H1 (cell line): ENCODE results near the gene COPS6. TPM values are rescaled to one million over a fixed set of nuclear protein-coding genes. Genes with fewer than 3 reads are reported as not detected.

ENCODE experiments used
- CTCF ChIA-PET: fragments of 300-600 bp; sonication (Branson Sonifier 250); formaldehyde crosslinking; loops from one replicate; lab custom pipeline; 2021; ENCODE audit not compliant: partially characterized antibody; lab: Charles Lee
- POLR2A ChIA-PET: fragments of 300-600 bp; sonication (Branson Sonifier 250); formaldehyde crosslinking; loops from one replicate; lab custom pipeline; 2021; ENCODE audit warnings: inconsistent platforms; ENCODE audit not compliant: partially characterized antibody; lab: Charles Lee
- DNase-seq, 2 experiments: peaks; one replicate each; pipeline versions ENCODE4 v3.0.0 to v3.0.0-alpha.2; 2010 to 2022; ENCODE audit warnings: low spot score in 2 of 2, low read depth in 1 of 2, mixed read lengths in 1 of 2
- FAIRE-seq: peaks from 2 replicates; lab custom pipeline; 2011; peaks lifted over from hg19 to GRCh38; lab: Jason Lieb, UNC
- H2AFZ ChIP-seq: 2 replicates; pipeline ENCODE4 v1.8.1; 2012; ENCODE audit warnings: low read length, inconsistent platforms
- H2AK5ac ChIP-seq: 2 replicates; pipeline ENCODE4 v1.6.1; 2013; ENCODE audit warnings: low read depth, low read length
- H2BK120ac ChIP-seq: replicated peaks from 2 replicates; pipeline ENCODE3; 2013; ENCODE audit warnings: low read depth, low read length, inconsistent platforms
- H2BK12ac ChIP-seq: 2 replicates; pipeline ENCODE4 v1.6.1; 2013; ENCODE audit warnings: low read depth, low read length
- H2BK15ac ChIP-seq: 2 replicates; pipeline ENCODE4 v1.6.1; 2013; ENCODE audit warnings: low read length
- H2BK20ac ChIP-seq: 2 replicates; pipeline ENCODE4 v1.6.1; 2013; ENCODE audit warnings: low read length
- H2BK5ac ChIP-seq: 2 replicates; pipeline ENCODE4 v1.6.1; 2013; ENCODE audit warnings: low read depth, low read length
- H3K14ac ChIP-seq: 2 replicates; pipeline ENCODE4 v1.6.1; 2013; ENCODE audit warnings: inconsistent platforms; ENCODE audit not compliant: insufficient read length
- H3K18ac ChIP-seq: 2 replicates; pipeline ENCODE4 v1.6.1; 2013; ENCODE audit warnings: low read length; ENCODE audit errors: extremely low read depth
- H3K23ac ChIP-seq: 2 replicates; pipeline ENCODE4 v1.6.1; 2013; ENCODE audit warnings: inconsistent platforms; ENCODE audit not compliant: insufficient read length
- H3K23me2 ChIP-seq: 2 replicates; pipeline ENCODE4 v1.6.1; 2013; ENCODE audit warnings: low read depth, low read length
- H3K27ac ChIP-seq: 2 replicates; pipeline ENCODE4 v1.6.1; 2011; ENCODE audit warnings: low read depth, low read length, inconsistent platforms
- H3K27me3 ChIP-seq, 4 experiments: replicated peaks in 1 of 4; 1 replicate in 1 of 4; 2 replicates in 3 of 4; pipeline versions ENCODE4 v1.6.1 to v1.8.1; 2011 to 2013; ENCODE audit warnings: low read length in 3 of 4, mild to moderate bottlenecking in 3 of 4, inconsistent platforms in 2 of 4, mixed read lengths in 2 of 4, moderate library complexity in 1 of 4; ENCODE audit not compliant: control insufficient read depth in 3 of 4, insufficient read depth in 3 of 4; ENCODE audit errors: extremely low read depth in 1 of 4
- H3K36me3 ChIP-seq, 4 experiments: 2 replicates each; pipeline versions ENCODE4 v1.6.1 to v1.8.1; 2011 to 2013; ENCODE audit warnings: mild to moderate bottlenecking in 4 of 4, low read length in 3 of 4, moderate library complexity in 2 of 4, control low read depth in 1 of 4, inconsistent platforms in 1 of 4; ENCODE audit not compliant: insufficient read depth in 4 of 4, control insufficient read depth in 2 of 4
- H3K4ac ChIP-seq: replicated peaks from 2 replicates; pipeline ENCODE3; 2013; ENCODE audit warnings: low read length, low read depth, mixed read lengths, inconsistent platforms; ENCODE audit not compliant: insufficient read length
- H3K4me1 ChIP-seq, 4 experiments: replicated peaks in 1 of 4; 1 replicate in 1 of 4; 2 replicates in 3 of 4; pipeline versions ENCODE4 v1.6.1 to v1.8.1; 2011 to 2013; ENCODE audit warnings: low read length in 3 of 4, inconsistent platforms in 2 of 4, mixed read lengths in 1 of 4; ENCODE audit not compliant: insufficient read depth in 4 of 4, control insufficient read depth in 3 of 4
- H3K4me2 ChIP-seq, 2 experiments: 2 replicates each; pipeline versions ENCODE4 v1.6.1 to v1.8.1; 2011 to 2013; ENCODE audit warnings: low read depth in 2 of 2, low read length in 2 of 2, control low read depth in 1 of 2, inconsistent platforms in 1 of 2, mild to moderate bottlenecking in 1 of 2; ENCODE audit not compliant: insufficient read depth in 1 of 2
- H3K4me3 ChIP-seq, 4 experiments: fragments of 200-600, 300-600 bp in 1 of 4; sonication (generic), shearing (Covaris generic), sonication (Bioruptor Twin) in 1 of 4; 2 replicates each; pipeline versions ENCODE4 v1.5.1 to v1.8.1; 2011 to 2016; ENCODE audit warnings: low read length in 4 of 4, low read depth in 3 of 4, control low read depth in 2 of 4, inconsistent platforms in 2 of 4, mild to moderate bottlenecking in 2 of 4, mixed read lengths in 1 of 4, moderate library complexity in 1 of 4; ENCODE audit not compliant: insufficient read depth in 2 of 4; ENCODE audit errors: extremely low read depth in 1 of 4
- H3K56ac ChIP-seq: replicated peaks from 2 replicates; pipeline ENCODE3; 2013; ENCODE audit warnings: low read depth, mild to moderate bottlenecking, mixed read lengths, low read length, inconsistent platforms; ENCODE audit not compliant: insufficient read length
- H3K79me1 ChIP-seq: 2 replicates; pipeline ENCODE4 v1.6.1; 2013; ENCODE audit warnings: low read depth, low read length, control low read depth
- H3K79me2 ChIP-seq, 2 experiments: 2 replicates each; pipeline versions ENCODE4 v1.6.1 to v1.8.1; 2012 to 2013; ENCODE audit warnings: low read length in 2 of 2, mild to moderate bottlenecking in 2 of 2, inconsistent platforms in 1 of 2; ENCODE audit not compliant: insufficient read depth in 2 of 2, control insufficient read depth in 1 of 2
- H3K9ac ChIP-seq, 4 experiments: replicated peaks in 1 of 4; 1 replicate in 1 of 4; 2 replicates in 3 of 4; pipeline versions ENCODE4 v1.6.1 to v1.8.1; 2011 to 2013; ENCODE audit warnings: low read depth in 3 of 4, low read length in 3 of 4, control low read depth in 2 of 4, mild to moderate bottlenecking in 2 of 4, moderate library complexity in 2 of 4, inconsistent platforms in 1 of 4; ENCODE audit errors: extremely low read depth in 1 of 4
- H3K9me3 ChIP-seq, 2 experiments: 2 replicates each; pipeline versions ENCODE4 v1.6.1 to v1.8.1; 2012 to 2013; ENCODE audit warnings: mild to moderate bottlenecking in 2 of 2, moderate library complexity in 2 of 2, control low read depth in 1 of 2, inconsistent platforms in 1 of 2, low read depth in 1 of 2, low read length in 1 of 2, mixed read lengths in 1 of 2; ENCODE audit not compliant: insufficient read depth in 2 of 2
- H4K20me1 ChIP-seq, 2 experiments: replicated peaks in 1 of 2; 2 replicates each; pipeline versions ENCODE3 to v1.8.1; 2011 to 2013; ENCODE audit warnings: inconsistent platforms in 2 of 2, low read length in 2 of 2, mild to moderate bottlenecking in 1 of 2; ENCODE audit not compliant: insufficient read depth in 2 of 2, control insufficient read depth in 1 of 2
- H4K5ac ChIP-seq: 2 replicates; pipeline ENCODE4 v1.6.1; 2013; ENCODE audit warnings: low read length, low read depth, mixed read lengths, inconsistent platforms; ENCODE audit not compliant: insufficient read length
- H4K8ac ChIP-seq: 2 replicates; pipeline ENCODE4 v1.8.0; 2013; ENCODE audit warnings: mild to moderate bottlenecking, moderate library complexity, low read length, inconsistent platforms; ENCODE audit not compliant: insufficient read depth; ENCODE audit errors: extremely low read depth
- H4K91ac ChIP-seq: replicated peaks from 2 replicates; pipeline ENCODE3; 2013; ENCODE audit warnings: low read length, mixed read lengths, inconsistent platforms; ENCODE audit not compliant: insufficient read length
- NRF1 ChIP-seq: IDR thresholded peaks from 2 replicates; pipeline ENCODE4 v1.6.1; 2011; ENCODE audit warnings: mild to moderate bottlenecking, low read depth, low read length, improper control_type of control experiment
- PHF8 ChIP-seq: fragments of 200-600 bp; sonication (generic); conservative IDR thresholded peaks from 2 replicates; pipeline ENCODE4 v1.7.1; 2012; ENCODE audit warnings: low read depth, mild to moderate bottlenecking, inconsistent platforms, low read length, moderate library complexity
- POLR2A ChIP-seq, 2 experiments: IDR thresholded peaks; 1 replicate in 1 of 2; 2 replicates in 1 of 2; pipeline ENCODE4 v1.6.1; 2011; ENCODE audit warnings: low read depth in 2 of 2, low read length in 2 of 2, mild to moderate bottlenecking in 2 of 2; ENCODE audit errors: control extremely low read depth in 1 of 2
- POLR2AphosphoS5 ChIP-seq: IDR thresholded peaks from 2 replicates; pipeline ENCODE4 v1.6.1; 2011; ENCODE audit warnings: low read depth, low read length
- TBP ChIP-seq: IDR thresholded peaks from 2 replicates; pipeline ENCODE4 v1.6.1; 2011; ENCODE audit warnings: low read depth, low read length, improper control_type of control experiment
- WGBS, 2 experiments: shearing (Covaris generic) in 1 of 2; methylation state at CpG; one replicate each; pipeline versions ENCODE4 v1.1.6 to v1.1.7; 2013 to 2015; ENCODE audit warnings: low lambda C conversion rate in 2 of 2, mixed read lengths in 2 of 2, inconsistent platforms in 1 of 2, low coverage in 1 of 2, missing lambda C conversion rate in 1 of 2; ENCODE audit not compliant: insufficient replicate concordance in 2 of 2, insufficient coverage in 1 of 2, insufficient read length in 1 of 2; ENCODE audit errors: extremely low coverage in 1 of 2, missing lambda C conversion rate in 1 of 2; 5-methylcytosine and 5-hydroxymethylcytosine counted together
- polyA plus RNA-seq, 7 experiments: library from polyadenylated mRNA; depleted of rRNA in 3 of 7; stranded (reverse) in 5 of 7; unstranded in 2 of 7; fragments of >200 nt in 5 of 7; fragments of 200-250 nt in 2 of 7; gene quantifications; 1 replicate in 5 of 7; 2 replicates in 1 of 7; 4 replicates in 1 of 7; pipeline versions ENCODE4 v1.2.1 to v1.2.3, GENCODE V29; 2011 to 2013; ENCODE audit warnings: missing spikeins in 2 of 7, mixed read lengths in 2 of 7
- total RNA-seq: library from RNA; stranded (reverse); fragmentation: NEBNext Ultra II Directional; extraction: Animal tissue kit (Norgen Biotek cat#: 25700); gene quantifications from 2 replicates; pipeline ENCODE4 v1.2.1, GENCODE V29; 2021

Gene COPS6
- total and polyA plus RNA-seq, 2 of the 8 experiments (the other 6 are each of a cell fraction or from before 2014, with no cell fraction given) = 127 to 225 TPM

- Histone ChIP-seq H3K4me3 (peak overlapping the region in 3 of 4 experiments; percentile 83 to 97 (median 85); a peak in 5 of 8 replicates), H4K8ac (peak overlapping the region; percentile 86; the same call in 1 of the 2 replicates), H2BK5ac (no peak overlapping the region; the same call in 1 of the 2 replicates), H2BK20ac (no peak overlapping the region), H3K9me3 (no peaks in the 10 kb centered on the region), H4K20me1 (peaks cover 13 to 25% of the 10 kb centered on the region in 2 experiments), H4K91ac (no peak overlapping the region), H4K5ac (no peak overlapping the region), H3K18ac (no peak overlapping the region), H2BK12ac (no peak overlapping the region), H3K79me1 (peaks cover 12% of the 10 kb centered on the region), H3K4me2 (peak overlapping the region; percentile 56 to 77; a peak in 2 of 4 replicates), H3K14ac (no peak overlapping the region), H2BK120ac (no peak overlapping the region), H3K56ac (no peak overlapping the region), H3K36me3 (peaks cover 55 to 64% (median 57%) of the 10 kb centered on the region in 4 experiments), H3K79me2 (peaks cover 9 to 56% of the 10 kb centered on the region in 2 experiments), H3K9ac (no peak overlapping the region; a peak in 3 of 7 replicates), H3K27ac (no peak overlapping the region), H2AFZ (no peak overlapping the region), H3K27me3 (no peaks in the 10 kb centered on the region), H3K23me2 (no peaks in the 10 kb centered on the region; the same call in 1 of the 2 replicates), H2BK15ac (no peak overlapping the region), H2AK5ac (no peak overlapping the region; the same call in 1 of the 2 replicates), H3K4me1 (peaks cover 0 to 8% (median 3%) of the 10 kb centered on the region in 4 experiments; a peak in 3 of 7 replicates), H3K4ac (no peak overlapping the region), H3K23ac (no peak overlapping the region)
- ChIA-PET CTCF (interaction anchor here (0.6 to 5.9 kb wide), 3 partner anchors 14 to 539 kb away, joined by 3 to 55 read pairs (median 3); no protein-coding TSS in a partner anchor), POLR2A (interaction anchor here (1.0 to 20.0 kb wide), 6 partner anchors 11 to 69 kb away, joined by 3 to 722 read pairs (median 7); partner anchors contain the start of genes CNPY4, COPS6, MBLAC1 and TAF6)
- no peak for TF ChIP-seq NRF1
- no peak for TF ChIP-seq TBP
- peak in 1 of 2 experiments; percentile 60; a peak in 2 of 3 replicates for TF ChIP-seq POLR2A (IDR thresholded peaks at IDR 0.05; ENCODE audit: control extremely low read depth in 1 of 2, low read depth in 2 of 2, low read length in 2 of 2)
- TF ChIP-seq POLR2AphosphoS5 = peak; percentile 56; the same call in 1 of the 2 replicates
- TF ChIP-seq PHF8 = no peak
- WGBS, 2 experiments = 91% methylated on average over 10 of the region's 10 CpGs; no CpG with 5 or more reads in 1 of the 2 experiments
- DNase-seq = no peak
- no peak for FAIRE-seq
These were observed 10.1 kb downstream of the COPS6 start for GRCh38 chr7:100098913-100099312.
